Esophagus (tissue), 2 donors: ENCODE results near the gene TBR1. TPM values are rescaled to one million over a fixed set of nuclear protein-coding genes. Genes with fewer than 3 reads are reported as not detected.

ENCODE experiments used
- H3K27ac ChIP-seq, 2 donors: one replicate each; pipeline ENCODE4 v1.5.1; 2013; ENCODE audit warnings: low read depth in 2 of 2, mild to moderate bottlenecking in 2 of 2, inconsistent platforms in 1 of 2, low read length in 1 of 2, moderate library complexity in 1 of 2
- H3K27me3 ChIP-seq, 2 donors: one replicate each; pipeline ENCODE4 v1.6.1; 2013; ENCODE audit warnings: low read length in 2 of 2, control low read depth in 1 of 2, mild to moderate bottlenecking in 1 of 2; ENCODE audit not compliant: insufficient read depth in 2 of 2, control insufficient read depth in 1 of 2
- H3K36me3 ChIP-seq, 2 donors: one replicate each; pipeline ENCODE4 v1.6.1; 2013; ENCODE audit warnings: low read length in 1 of 2; ENCODE audit not compliant: control insufficient read depth in 2 of 2, insufficient read depth in 2 of 2
- H3K4me1 ChIP-seq, 2 donors: one replicate each; pipeline ENCODE4 v1.6.1; 2013; ENCODE audit warnings: low read length in 1 of 2; ENCODE audit not compliant: control insufficient read depth in 2 of 2, insufficient read depth in 2 of 2
- H3K4me3 ChIP-seq, 2 donors: one replicate each; pipeline ENCODE4 v1.5.1; 2013; ENCODE audit warnings: low read length in 2 of 2, mild to moderate bottlenecking in 2 of 2, low read depth in 1 of 2, moderate library complexity in 1 of 2
- H3K9me3 ChIP-seq, 2 donors: one replicate each; pipeline ENCODE4 v1.6.1; 2013; ENCODE audit warnings: mild to moderate bottlenecking in 2 of 2, low read depth in 1 of 2, low read length in 1 of 2, moderate library complexity in 1 of 2; ENCODE audit not compliant: control insufficient read depth in 2 of 2, insufficient read depth in 1 of 2
- WGBS, 2 donors: extraction: QIAGEN DNeasy Blood & Tissue Kit; methylation state at CpG; one replicate each; pipeline ENCODE4 v1.1.7; 2013; 5-methylcytosine and 5-hydroxymethylcytosine counted together
- polyA plus RNA-seq, 2 donors: library from polyadenylated mRNA; stranded (reverse); fragments of 200-250 nt; gene quantifications; one replicate each; pipeline ENCODE4 v1.2.3, GENCODE V29; 2013
- donor health status: healthy with polysubstance abuse.
- donor health status: Bipolar disorder and iron deficiency.

The TBR1 gene
- polyA plus RNA-seq, 2 donors = 0.02 TPM; not detected in 1

DNA sequence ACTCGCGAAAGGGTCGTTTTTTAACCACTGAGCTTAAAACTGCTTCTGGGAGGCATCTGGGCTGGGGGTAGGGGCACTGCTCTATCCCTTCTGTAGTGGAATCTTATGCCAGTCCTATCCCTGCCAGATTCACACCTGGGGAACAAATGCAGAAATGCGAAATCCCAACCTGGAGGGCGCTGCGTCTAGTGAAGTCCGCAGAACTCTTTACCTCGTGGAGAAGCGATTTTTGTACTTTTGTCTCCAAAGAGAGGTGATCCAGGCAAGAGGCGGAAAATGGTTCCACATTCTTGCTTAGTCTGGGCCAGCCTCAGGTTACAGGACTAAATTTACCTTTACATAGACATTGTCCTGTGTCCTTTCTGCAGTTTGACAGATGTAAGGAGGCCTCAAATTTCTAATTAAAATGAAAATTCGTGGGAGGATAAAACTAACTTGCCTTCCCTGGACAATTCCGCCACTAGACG, 10.4 kb downstream of the TBR1 start:
- peak overlapping the region in 1 of 2 donors; percentile 35 for H3K4me3 ChIP-seq
- H3K36me3 ChIP-seq = no peaks in the 10 kb centered on the region
- WGBS, 2 donors = 23 to 28% methylated on average over 13 of the region's 13 CpGs
- peaks cover 0 to 9% of the 10 kb centered on the region in 2 donors for H3K9me3 ChIP-seq
- H3K27me3 ChIP-seq = peaks cover 13 to 35% of the 10 kb centered on the region in 2 donors
- H3K27ac ChIP-seq = no peak overlapping the region
- H3K4me1 ChIP-seq = peaks cover 8 to 10% of the 10 kb centered on the region in 2 donors

DNA sequence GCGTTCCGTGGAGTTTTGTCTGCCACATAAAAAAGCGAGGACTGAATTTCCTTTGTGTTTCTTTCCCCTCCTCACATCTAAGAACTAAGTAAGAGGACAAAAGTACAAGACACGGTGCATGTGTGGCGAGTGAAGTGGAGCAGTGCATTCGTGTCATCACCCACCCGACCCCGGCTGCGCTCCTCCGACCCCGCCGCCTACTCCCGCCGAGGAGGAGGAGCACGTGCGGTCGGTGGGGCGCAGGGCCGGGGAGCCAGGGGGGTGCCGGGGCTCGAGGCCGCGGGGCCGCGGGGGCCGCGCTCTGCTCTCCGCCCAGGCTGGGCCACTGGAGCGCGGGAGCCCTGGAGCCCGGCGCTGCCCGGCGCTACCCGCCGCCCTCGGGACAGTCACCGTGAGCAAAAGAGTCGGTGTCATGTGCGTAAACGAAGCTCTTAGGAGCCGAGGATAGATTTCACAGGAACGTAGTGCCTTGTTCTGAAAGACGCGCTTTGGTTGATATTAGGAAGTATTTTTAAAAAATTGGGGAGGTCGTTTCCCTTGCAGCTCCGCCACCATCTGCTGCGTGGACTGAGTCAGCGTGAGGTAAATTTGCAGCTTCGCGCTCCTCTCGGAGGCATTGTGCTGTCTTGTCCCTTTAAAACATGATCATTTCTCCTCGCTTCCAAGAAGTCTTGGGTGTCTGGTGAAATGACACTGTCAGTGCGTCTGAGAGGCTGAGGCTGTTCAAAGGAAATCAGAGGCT, 11.0 kb downstream of the TBR1 start:
- no peak overlapping the region for H3K27ac ChIP-seq
- peaks cover 8 to 10% of the 10 kb centered on the region in 2 donors for H3K4me1 ChIP-seq
- WGBS, 2 donors = 9 to 11% methylated on average over 50 to 54 of the region's 54 CpGs
- H3K4me3 ChIP-seq = peak overlapping the region in 1 of 2 donors; percentile 35
- H3K27me3 ChIP-seq = peaks cover 13 to 29% of the 10 kb centered on the region in 2 donors
- no peaks in the 10 kb centered on the region for H3K36me3 ChIP-seq
- H3K9me3 ChIP-seq = peaks cover 0 to 9% of the 10 kb centered on the region in 2 donors

DNA sequence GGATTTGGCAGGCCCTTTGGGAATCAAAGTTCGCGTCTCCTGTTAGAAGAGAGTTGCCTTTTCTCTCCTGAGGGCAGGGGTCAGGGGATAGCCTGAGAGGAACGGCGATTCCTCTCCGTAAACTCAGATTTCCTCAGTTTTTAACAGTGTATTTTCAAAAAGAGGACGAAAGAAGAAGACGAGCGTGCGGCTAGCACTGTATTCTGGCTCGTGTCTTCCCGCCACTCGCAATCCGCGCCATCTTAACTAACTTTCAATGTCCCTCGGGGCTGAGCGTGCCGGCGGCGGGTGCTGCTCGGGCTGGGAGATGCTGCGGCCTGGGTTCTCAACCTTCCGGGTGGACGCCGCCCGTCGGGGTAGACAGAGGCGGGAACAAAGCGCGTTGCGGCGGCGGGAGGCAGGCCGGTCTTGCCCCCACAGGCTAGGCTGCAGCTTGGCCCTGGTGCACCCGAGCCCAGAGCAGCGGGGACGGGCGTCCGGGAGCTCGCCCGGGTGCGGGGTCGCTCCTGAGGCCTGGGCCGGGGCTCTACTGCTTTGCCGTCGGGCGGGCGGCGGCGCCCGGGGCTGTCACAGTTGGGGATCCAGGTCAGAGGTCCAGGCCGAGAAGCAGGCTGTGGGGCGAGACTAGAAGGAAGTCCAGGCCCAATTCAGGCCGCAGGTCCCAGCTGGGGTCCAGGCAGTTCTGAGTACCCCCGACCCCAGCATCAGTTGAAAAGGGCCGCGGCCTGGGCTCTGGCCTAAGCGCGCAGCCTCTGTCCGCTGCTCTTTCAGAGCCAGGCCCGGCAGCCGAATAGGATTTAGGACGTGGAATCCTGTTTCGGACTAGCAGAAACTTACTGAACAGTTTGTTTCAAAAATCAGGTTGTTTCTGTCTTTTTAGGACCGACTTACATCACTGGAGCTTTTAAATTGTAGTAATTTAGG, 11.8 kb downstream of the TBR1 start:
- Histone ChIP-seq H3K9me3 (peaks cover 0 to 9% of the 10 kb centered on the region in 2 donors), H3K4me1 (peaks cover 8 to 10% of the 10 kb centered on the region in 2 donors), H3K4me3 (peak overlapping the region in 1 of 2 donors; percentile 35), H3K36me3 (no peaks in the 10 kb centered on the region), H3K27me3 (peaks cover 13 to 24% of the 10 kb centered on the region in 2 donors), H3K27ac (no peak overlapping the region)
- 34 to 41% methylated on average over 62 to 64 of the region's 64 CpGs for WGBS, 2 donors

DNA sequence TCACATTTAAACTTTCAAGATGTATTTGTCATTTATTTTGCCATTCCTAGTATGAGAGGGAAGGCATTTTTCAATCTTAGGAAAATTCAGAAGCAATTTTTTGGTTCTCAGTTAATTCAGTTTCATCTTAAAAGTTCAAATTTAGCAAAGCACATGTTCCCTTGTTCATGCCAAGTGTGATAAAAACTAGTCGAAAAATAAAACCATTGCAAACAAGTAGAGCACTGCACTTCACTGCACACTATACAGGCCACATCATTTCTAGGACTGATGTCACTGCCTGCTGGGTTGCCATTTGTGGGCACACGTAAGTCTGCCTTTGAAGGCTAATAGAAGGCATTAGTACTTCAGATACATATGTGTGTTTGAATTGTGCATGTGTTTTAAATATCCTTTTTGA, 14.3 kb downstream of the TBR1 start:
- WGBS, 2 donors = 76 to 79% methylated on average over 2 of the region's 2 CpGs
- H3K9me3 ChIP-seq = peaks cover 0 to 4% of the 10 kb centered on the region in 2 donors
- no peak overlapping the region for H3K27ac ChIP-seq
- no peaks in the 10 kb centered on the region for H3K36me3 ChIP-seq
- H3K4me3 ChIP-seq = no peak overlapping the region
- peaks cover 13% of the 10 kb centered on the region in 2 donors for H3K27me3 ChIP-seq
- peaks cover 0 to 2% of the 10 kb centered on the region in 2 donors for H3K4me1 ChIP-seq

DNA sequence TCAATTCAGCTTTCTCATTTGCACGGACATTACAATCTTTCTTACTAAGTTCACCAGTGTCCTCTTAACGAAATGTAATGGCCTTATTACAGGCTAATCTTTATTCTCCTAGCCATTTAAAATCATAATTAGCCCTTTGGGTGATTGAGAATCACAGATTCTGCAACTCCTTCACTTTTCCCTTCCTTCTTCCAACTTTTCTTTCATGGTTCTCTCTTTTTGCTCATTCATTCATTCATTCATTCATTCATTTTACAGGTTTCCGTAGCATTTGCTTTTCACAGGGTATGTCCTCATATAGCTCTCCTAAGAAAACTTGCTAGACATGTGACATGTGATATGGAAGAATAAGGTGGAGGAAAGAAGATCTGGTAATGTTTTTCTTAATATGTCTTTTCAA, 16.0 kb downstream of the TBR1 start:
- peaks cover 0 to 4% of the 10 kb centered on the region in 2 donors for H3K9me3 ChIP-seq
- no peaks in the 10 kb centered on the region for H3K36me3 ChIP-seq
- H3K4me3 ChIP-seq = no peak overlapping the region
- H3K4me1 ChIP-seq = peaks cover 0 to 2% of the 10 kb centered on the region in 2 donors
- no peak overlapping the region for H3K27ac ChIP-seq
- peaks cover 6 to 13% of the 10 kb centered on the region in 2 donors for H3K27me3 ChIP-seq
- 75 to 76% methylated on average over 3 of the region's 3 CpGs for WGBS, 2 donors

DNA sequence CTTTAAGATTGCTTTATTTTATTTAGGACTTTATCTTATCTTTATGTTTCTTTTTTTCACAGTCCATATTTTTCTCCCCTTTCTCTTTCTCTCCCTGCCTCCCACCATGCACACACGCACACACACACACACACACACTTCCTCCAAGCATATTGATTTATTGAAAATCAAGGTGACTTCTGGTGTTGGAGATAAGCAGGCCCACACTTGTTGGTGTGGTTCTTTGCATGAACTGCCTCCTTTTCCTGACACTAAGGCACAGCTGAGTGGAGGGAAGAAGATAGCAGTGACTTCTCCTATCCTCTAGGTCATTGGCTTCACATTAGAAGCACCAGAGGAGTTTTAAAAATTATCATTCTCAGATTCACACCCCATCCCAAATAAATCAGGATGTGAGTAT, 18.0 kb downstream of the TBR1 start:
- H3K4me3 ChIP-seq = no peak overlapping the region
- peaks cover 0 to 3% of the 10 kb centered on the region in 2 donors for H3K27me3 ChIP-seq
- no peaks in the 10 kb centered on the region for H3K9me3 ChIP-seq
- 22 to 33% methylated on average over 1 of the region's 1 CpG for WGBS, 2 donors
- H3K4me1 ChIP-seq = no peaks in the 10 kb centered on the region
- no peak overlapping the region for H3K27ac ChIP-seq
- no peaks in the 10 kb centered on the region for H3K36me3 ChIP-seq

DNA sequence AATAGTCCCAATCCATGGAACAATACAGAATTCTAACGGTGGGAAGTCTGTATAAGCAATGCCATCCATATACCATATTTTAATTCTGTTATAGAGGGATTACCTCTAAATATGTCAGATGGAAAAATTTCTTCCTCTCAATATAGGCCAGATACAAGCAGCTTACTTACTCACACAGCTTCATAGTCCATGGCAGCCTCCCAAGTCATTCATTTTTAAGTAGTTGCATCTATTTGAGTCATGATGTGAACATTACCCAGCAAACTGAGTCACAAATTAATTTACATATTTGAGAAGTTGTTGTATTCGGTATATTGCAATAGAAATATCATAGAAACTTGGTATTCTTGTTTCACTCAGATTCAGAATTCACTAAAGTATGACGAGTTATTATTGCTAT, 20.3 kb downstream of the TBR1 start:
- Histone ChIP-seq H3K36me3 (no peaks in the 10 kb centered on the region), H3K4me3 (no peak overlapping the region), H3K9me3 (no peaks in the 10 kb centered on the region), H3K4me1 (no peaks in the 10 kb centered on the region), H3K27me3 (no peaks in the 10 kb centered on the region), H3K27ac (no peak overlapping the region)
- WGBS, 2 donors = 78 to 80% methylated on average over 3 of the region's 3 CpGs

DNA sequence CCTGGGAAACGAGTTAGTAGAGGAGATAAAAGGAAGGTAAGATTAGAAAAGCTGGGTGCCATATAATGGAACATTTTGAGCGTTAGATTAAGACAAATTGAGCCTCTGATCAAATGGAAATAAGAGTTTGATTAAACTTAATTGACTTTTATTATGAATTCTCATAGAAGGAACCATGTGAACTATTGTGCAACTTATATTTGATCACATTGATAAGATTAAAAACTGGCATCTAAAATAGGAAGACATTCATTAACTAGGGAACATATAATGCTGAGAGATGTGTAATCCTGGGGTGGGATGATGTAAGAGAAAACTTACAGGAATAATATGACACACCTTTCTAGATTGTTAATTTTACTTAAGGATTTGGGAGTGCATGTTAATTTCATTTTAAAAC, 22.5 kb downstream of the TBR1 start:
- Histone ChIP-seq H3K9me3 (no peaks in the 10 kb centered on the region), H3K4me3 (no peak overlapping the region), H3K4me1 (no peaks in the 10 kb centered on the region), H3K27ac (no peak overlapping the region), H3K36me3 (no peaks in the 10 kb centered on the region), H3K27me3 (no peaks in the 10 kb centered on the region)
- 44 to 51% methylated on average over 2 of the region's 2 CpGs for WGBS, 2 donors

DNA sequence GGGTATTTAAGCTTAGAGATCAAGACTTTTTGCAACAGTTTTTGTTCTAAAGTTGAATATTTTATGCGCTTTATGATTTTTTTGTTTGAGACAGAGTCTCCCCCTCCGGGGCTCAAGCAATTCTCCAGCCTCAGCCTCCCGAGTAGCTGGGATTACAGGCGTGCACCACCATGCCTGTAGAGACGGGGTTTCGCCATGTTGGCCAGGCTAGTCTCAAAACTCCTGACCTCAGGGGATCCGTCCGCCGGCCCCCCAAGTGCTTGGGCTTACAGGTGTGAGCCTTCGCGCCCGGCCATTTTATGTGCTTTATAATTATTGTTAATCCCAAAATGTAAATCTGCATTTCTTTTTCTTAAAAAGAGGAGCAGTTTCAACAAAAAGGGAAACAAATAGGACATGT, 29.0 kb downstream of the TBR1 start:
- 94% methylated on average over 12 of the region's 12 CpGs for WGBS, 2 donors

More for the DNA sequence above, 29.0 kb downstream of the TBR1 start:
- H3K4me1 ChIP-seq = no peaks in the 10 kb centered on the region
- no peaks in the 10 kb centered on the region for H3K36me3 ChIP-seq
- H3K27me3 ChIP-seq = no peaks in the 10 kb centered on the region
- H3K9me3 ChIP-seq = no peaks in the 10 kb centered on the region
- no peak overlapping the region for H3K4me3 ChIP-seq
- no peak overlapping the region for H3K27ac ChIP-seq
